GM21723 (cell line): ENCODE results near the gene RMRP.
"Not testable (repeated sequence)": the region's sequence is repeated elsewhere in the genome, so short reads cannot be mapped to it uniquely, and the experiment has no call there.

Experiments
- ATAC-seq: cut with Tn5 transposase; IDR thresholded peaks from one replicate; pipeline ENCODE4 v1.9.1; 2021; ENCODE audit warnings: mild to moderate bottlenecking, moderate library complexity; ENCODE audit not compliant: unreplicated experiment

RMRP gene

GRCh38 chr9:35646533-35647265 is 11.1 kb downstream of the RMRP start:
- peak; percentile 73 for ATAC-seq

- ATAC-seq, result no peak
These were observed 11.7 kb downstream of the RMRP start for GRCh38 chr9:35646153-35646532.

GRCh38 chr9:35645736-35646135 is 12.1 kb downstream of the RMRP start:
- not testable (repeated sequence) for ATAC-seq

GRCh38 chr9:35643046-35643445 is 14.8 kb downstream of the RMRP start:
- ATAC-seq, result no peak

GRCh38 chr9:35641478-35641877 is 16.3 kb downstream of the RMRP start:
- not testable (repeated sequence) for ATAC-seq

GRCh38 chr9:35640431-35640830 is 17.4 kb downstream of the RMRP start:
- not testable (repeated sequence) for ATAC-seq

- no peak for ATAC-seq
These were observed 18.2 kb downstream of the RMRP start for GRCh38 chr9:35639631-35640030.

- ATAC-seq, result not testable (repeated sequence)
These were observed 18.6 kb downstream of the RMRP start for GRCh38 chr9:35639225-35639624.

GRCh38 chr9:35638751-35639150 is 19.1 kb downstream of the RMRP start:
- ATAC-seq, result not testable (repeated sequence)

GRCh38 chr9:35637427-35637955 is 20.3 kb downstream of the RMRP start:
- ATAC-seq, result not testable (repeated sequence)

GRCh38 chr9:35636877-35637246 is 21.0 kb downstream of the RMRP start:
- ATAC-seq, result not testable (repeated sequence)

GRCh38 chr9:35636135-35636876 is 21.5 kb downstream of the RMRP start:
- ATAC-seq, result no peak

- ATAC-seq, result no peak
These were observed 22.1 kb downstream of the RMRP start for GRCh38 chr9:35635730-35636129.

- ATAC-seq, result no peak
These were observed 28.2 kb downstream of the RMRP start for GRCh38 chr9:35629597-35629996.

GRCh38 chr9:35628389-35628991 is 29.3 kb downstream of the RMRP start:
- no peak for ATAC-seq

GRCh38 chr9:35627575-35627974 is 30.2 kb downstream of the RMRP start:
- ATAC-seq, result no peak

- peak; percentile 50 for ATAC-seq
These were observed 38.0 kb downstream of the RMRP start for GRCh38 chr9:35619800-35620158.

- peak; percentile 48 for ATAC-seq
These were observed 38.7 kb downstream of the RMRP start for GRCh38 chr9:35618854-35619799.

GRCh38 chr9:35618325-35618727 is 39.5 kb downstream of the RMRP start, which contains the start of gene CD72:
Gene CD72, minus strand, starts transcription at chr9:35618413. Its CDS starts 110 bp downstream, at chr9:35618303.
- no peak for ATAC-seq

GRCh38 chr9:35617548-35617947 is 40.3 kb downstream of the RMRP start:
- ATAC-seq, result no peak
